Kidney epithelial cell (primary cell): ENCODE results near the gene SH2B2. TPM values are rescaled to one million over a fixed set of nuclear protein-coding genes. Genes with fewer than 3 reads are reported as not detected.

ENCODE experiments used
- DNase-seq: peaks from one replicate; pipeline ENCODE4 v3.0.0-alpha.2; 2010; ENCODE audit warnings: low read depth
- H3K27me3 ChIP-seq: 2 replicates; pipeline ENCODE4 v1.6.0; 2011; ENCODE audit warnings: low read length; ENCODE audit not compliant: control insufficient read depth, insufficient read depth
- H3K36me3 ChIP-seq: 2 replicates; pipeline ENCODE4 v1.5.1; 2011; ENCODE audit warnings: low read length; ENCODE audit not compliant: control insufficient read depth, insufficient read depth
- H3K4me3 ChIP-seq: 2 replicates; pipeline ENCODE4 v1.5.1; 2011; ENCODE audit warnings: low read depth, mild to moderate bottlenecking, control low read depth, low read length
- total RNA-seq: library from RNA; depleted of rRNA; stranded (reverse); fragments of >200 nt; gene quantifications from 2 replicates; pipeline ENCODE4 v1.2.3, GENCODE V29; 2015
- TF ChIP-seq, protein P1 (sequence below): IDR thresholded peaks from 2 replicates; pipeline ENCODE4 v1.5.1; 2011; ENCODE audit warnings: mild to moderate bottlenecking, moderate library complexity, low read length, control low read depth, inconsistent platforms; ENCODE audit not compliant: insufficient read depth, poor library complexity, severe bottlenecking

SH2B2 gene
- total RNA-seq, 1 donor from 2014 or later, result 10.0 TPM

DNA sequence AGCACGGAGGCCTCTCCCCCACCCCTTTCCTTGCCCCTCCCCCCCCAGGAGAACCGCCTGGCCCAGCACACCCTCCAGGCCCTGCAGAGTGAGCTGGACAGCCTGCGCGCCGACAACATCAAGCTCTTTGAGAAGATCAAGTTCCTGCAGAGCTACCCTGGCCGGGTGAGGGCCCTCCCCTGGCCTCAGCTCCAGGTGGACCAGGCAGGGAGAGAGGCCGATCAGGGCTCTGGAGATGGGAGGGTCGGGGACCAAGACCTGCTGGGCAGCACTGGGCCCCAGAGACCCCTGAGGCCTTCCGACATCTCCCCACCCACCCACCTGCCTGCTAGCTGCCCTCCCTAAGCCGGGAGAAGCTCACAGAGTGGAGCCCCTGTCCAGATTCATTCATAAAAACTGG lies 8.8 kb upstream of the SH2B2 start:
- no peaks in the 10 kb centered on the region for H3K27me3 ChIP-seq
- H3K4me3 ChIP-seq, result no peak overlapping the region
- TF ChIP-seq, protein P1, sequence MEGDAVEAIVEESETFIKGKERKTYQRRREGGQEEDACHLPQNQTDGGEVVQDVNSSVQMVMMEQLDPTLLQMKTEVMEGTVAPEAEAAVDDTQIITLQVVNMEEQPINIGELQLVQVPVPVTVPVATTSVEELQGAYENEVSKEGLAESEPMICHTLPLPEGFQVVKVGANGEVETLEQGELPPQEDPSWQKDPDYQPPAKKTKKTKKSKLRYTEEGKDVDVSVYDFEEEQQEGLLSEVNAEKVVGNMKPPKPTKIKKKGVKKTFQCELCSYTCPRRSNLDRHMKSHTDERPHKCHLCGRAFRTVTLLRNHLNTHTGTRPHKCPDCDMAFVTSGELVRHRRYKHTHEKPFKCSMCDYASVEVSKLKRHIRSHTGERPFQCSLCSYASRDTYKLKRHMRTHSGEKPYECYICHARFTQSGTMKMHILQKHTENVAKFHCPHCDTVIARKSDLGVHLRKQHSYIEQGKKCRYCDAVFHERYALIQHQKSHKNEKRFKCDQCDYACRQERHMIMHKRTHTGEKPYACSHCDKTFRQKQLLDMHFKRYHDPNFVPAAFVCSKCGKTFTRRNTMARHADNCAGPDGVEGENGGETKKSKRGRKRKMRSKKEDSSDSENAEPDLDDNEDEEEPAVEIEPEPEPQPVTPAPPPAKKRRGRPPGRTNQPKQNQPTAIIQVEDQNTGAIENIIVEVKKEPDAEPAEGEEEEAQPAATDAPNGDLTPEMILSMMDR, result no peak
- no peaks in the 10 kb centered on the region for H3K36me3 ChIP-seq
- no peak for DNase-seq

DNA sequence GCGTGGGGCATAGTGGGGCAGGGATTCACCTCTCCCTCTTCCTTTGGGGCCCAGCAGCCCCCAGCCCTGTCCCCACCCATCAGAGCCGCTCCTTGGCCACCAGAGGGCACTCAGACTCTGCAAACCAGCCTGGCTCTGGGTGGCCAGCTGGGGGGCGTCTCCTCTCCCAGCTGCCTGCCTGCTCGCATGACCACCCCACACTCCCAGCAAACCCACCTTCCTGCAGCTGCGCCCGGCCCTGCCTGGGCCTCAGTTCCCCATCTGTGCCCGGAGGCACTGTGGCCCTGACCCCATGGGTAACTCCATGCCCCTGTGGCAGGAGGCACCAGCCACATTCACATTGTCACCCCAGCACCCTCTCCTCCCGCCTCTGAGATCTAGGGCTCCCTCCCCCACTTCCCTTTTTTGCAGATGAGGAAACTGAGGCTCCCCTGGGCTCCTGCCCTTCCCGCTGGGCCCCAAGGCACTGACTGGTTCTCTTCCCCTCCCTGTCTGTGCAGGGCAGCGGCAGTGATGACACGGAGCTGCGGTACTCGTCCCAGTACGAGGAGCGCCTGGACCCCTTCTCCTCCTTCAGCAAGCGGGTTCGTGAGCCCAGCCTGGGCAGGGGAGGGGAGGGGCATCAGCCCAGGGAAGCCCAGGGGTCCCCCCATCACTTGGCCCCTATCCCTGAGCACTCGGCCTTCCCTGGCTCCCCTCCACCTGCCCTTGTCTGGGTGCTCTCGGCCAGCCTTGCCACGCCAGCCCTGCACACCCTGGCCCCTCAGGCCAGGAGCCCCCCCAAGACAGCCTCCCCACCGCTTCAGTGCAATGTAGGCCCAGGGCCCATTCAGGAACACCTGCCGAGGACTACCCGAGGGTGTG lies 6.9 kb upstream of the SH2B2 start:
- Histone ChIP-seq H3K27me3 (no peaks in the 10 kb centered on the region), H3K36me3 (no peaks in the 10 kb centered on the region), H3K4me3 (no peak overlapping the region)
- TF ChIP-seq, protein P1, result peak; percentile 96
- DNase-seq, result no peak

DNA sequence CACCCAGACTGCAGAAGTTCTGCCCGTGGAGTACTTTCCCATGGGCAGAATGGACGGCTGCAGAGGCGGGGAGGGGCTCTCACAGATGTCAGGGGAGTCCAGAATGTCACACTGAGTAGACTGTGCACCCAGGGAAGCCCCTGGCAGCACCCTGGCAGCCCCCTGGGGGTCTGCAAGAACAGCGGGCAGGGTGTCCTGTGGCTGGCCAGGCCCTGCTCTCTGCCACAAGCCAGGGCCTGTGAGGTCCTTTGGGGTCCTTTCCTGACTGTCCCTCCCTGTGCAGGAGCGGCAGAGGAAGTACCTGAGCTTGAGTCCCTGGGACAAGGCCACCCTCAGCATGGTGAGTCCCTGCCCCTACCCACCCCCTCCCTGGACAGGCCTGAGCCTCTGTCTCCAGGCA lies 6.1 kb upstream of the SH2B2 start:
- H3K27me3 ChIP-seq, result no peaks in the 10 kb centered on the region
- no peak overlapping the region for H3K4me3 ChIP-seq
- TF ChIP-seq, protein P1, result no peak
- H3K36me3 ChIP-seq, result no peaks in the 10 kb centered on the region
- DNase-seq, result no peak

DNA sequence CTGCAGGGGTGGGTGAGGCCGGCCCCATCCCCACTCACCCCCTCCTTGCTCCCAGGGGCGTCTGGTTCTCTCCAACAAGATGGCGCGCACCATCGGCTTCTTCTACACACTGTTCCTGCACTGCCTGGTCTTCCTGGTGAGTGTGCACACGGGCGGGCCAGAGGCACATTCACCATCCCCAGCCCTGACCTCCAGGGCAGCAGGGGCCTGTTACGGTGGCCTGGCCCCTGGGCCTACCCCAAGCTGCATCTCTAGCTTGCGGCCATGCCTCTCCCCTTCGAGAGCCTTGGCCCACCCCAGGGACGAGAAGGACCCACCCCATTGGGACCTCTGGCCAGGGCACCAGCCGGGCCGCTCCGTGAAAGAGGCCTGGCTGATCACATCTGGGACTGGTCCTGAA lies 4.9 kb upstream of the SH2B2 start:
- H3K27me3 ChIP-seq, result peaks cover 6% of the 10 kb centered on the region
- DNase-seq, result no peak
- no peaks in the 10 kb centered on the region for H3K36me3 ChIP-seq
- TF ChIP-seq, protein P1, result no peak
- no peak overlapping the region for H3K4me3 ChIP-seq

DNA sequence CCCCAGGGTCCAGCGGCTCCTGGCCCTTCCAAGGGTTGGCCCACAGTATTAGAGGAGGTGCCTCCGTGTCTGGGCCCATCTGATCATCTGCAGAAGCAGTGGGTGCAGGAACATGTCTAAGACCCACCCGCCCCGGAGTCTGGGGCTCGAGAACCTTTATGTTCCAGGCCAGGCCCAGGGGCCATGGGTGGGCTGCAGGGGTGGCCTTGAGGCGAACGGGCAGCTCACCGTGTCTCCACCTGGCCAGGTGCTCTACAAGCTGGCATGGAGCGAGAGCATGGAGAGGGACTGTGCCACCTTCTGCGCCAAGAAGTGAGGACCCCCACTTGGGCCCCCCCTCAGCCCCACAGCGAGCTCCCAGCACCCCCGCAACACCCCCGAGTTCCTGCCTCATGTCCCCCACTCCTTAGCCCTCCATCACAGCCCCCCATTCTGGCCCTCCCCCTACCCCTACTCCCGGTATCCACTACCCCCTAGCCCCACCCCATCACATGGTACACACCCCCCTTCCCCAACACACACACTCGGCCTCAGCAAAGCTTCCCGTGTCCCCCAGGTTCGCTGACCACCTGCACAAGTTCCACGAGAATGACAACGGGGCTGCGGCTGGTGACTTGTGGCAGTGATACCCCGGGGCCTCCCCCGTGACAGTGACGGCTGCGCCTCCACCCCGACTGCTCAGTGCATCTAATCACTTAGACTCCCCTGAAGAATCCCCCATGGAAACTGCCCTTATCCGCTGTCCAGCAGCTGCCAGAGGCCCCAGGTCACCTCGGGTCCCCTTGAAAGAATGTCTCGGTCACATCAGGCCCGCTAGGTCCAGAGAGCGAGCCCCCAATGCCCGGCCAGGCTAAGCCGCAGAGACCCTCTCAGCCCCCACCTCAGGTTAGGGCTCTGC lies 4.0 kb upstream of the SH2B2 start:
- H3K36me3 ChIP-seq, result no peaks in the 10 kb centered on the region
- no peak for DNase-seq
- TF ChIP-seq, protein P1, result no peak
- H3K27me3 ChIP-seq, result peaks cover 6% of the 10 kb centered on the region
- no peak overlapping the region for H3K4me3 ChIP-seq
